DOHH2 (cell line): ENCODE data around the gene EEF1E1.

Experiments
- H3F3A ChIP-seq: fragments of 200-600 bp; sonication (generic), shearing (Covaris generic); 2 replicates; pipeline ENCODE4 v1.6.0; 2016; ENCODE audit warnings: antibody characterized with exemption, mild to moderate bottlenecking; ENCODE audit not compliant: control insufficient read depth, insufficient read depth
- H3K27ac ChIP-seq: fragments of 200-600 bp; sonication (generic); 2 replicates; pipeline ENCODE4 v1.5.1; 2014; ENCODE audit warnings: low read depth, mild to moderate bottlenecking, low read length, moderate library complexity
- H3K27me3 ChIP-seq: fragments of 200-600 bp; sonication (generic); 2 replicates; pipeline ENCODE4 v1.6.1; 2014; ENCODE audit warnings: mild to moderate bottlenecking, low read length, mixed read lengths; ENCODE audit not compliant: control insufficient read depth
- H3K36me3 ChIP-seq: fragments of 200-600 bp; sonication (generic); 2 replicates; pipeline ENCODE4 v1.6.1; 2014; ENCODE audit warnings: mild to moderate bottlenecking, low read length, moderate library complexity, mixed read lengths; ENCODE audit not compliant: control insufficient read depth
- H3K4me1 ChIP-seq: fragments of 200-600 bp; sonication (generic); 2 replicates; pipeline ENCODE4 v1.6.1; 2014; ENCODE audit warnings: mild to moderate bottlenecking, low read length, mixed read lengths; ENCODE audit not compliant: control insufficient read depth
- H3K4me2 ChIP-seq: fragments of 200-600 bp; sonication (generic); 2 replicates; pipeline ENCODE4 v1.6.0; 2014; ENCODE audit warnings: mild to moderate bottlenecking, low read length, moderate library complexity
- H3K4me3 ChIP-seq: fragments of 200-600 bp; sonication (generic); 2 replicates; pipeline ENCODE4 v1.5.1; 2014; ENCODE audit warnings: mild to moderate bottlenecking, low read length, mixed read lengths
- H3K79me2 ChIP-seq: fragments of 200-600 bp; sonication (generic); 2 replicates; pipeline ENCODE4 v1.6.1; 2014; ENCODE audit warnings: mild to moderate bottlenecking, low read length, mixed read lengths; ENCODE audit not compliant: control insufficient read depth
- H3K9me2 ChIP-seq: fragments of 200-600 bp; sonication (generic); replicated peaks from 2 replicates; pipeline ENCODE4 v1.6.1; 2014; ENCODE audit warnings: mild to moderate bottlenecking, low read length, mixed read lengths; ENCODE audit not compliant: control insufficient read depth
- H3K9me3 ChIP-seq: fragments of 200-600 bp; sonication (generic); 2 replicates; pipeline ENCODE4 v1.6.1; 2014; ENCODE audit warnings: antibody characterized with exemption, low read length, mixed read lengths; ENCODE audit not compliant: control insufficient read depth, insufficient read depth
- H4K20me1 ChIP-seq: fragments of 200-600 bp; sonication (generic); 2 replicates; pipeline ENCODE4 v1.6.0; 2014; ENCODE audit warnings: low read depth, mild to moderate bottlenecking, antibody characterized with exemption, low read length, moderate library complexity; ENCODE audit not compliant: control insufficient read depth, insufficient read depth
- CTCF ChIP-seq: fragments of 200-600 bp; sonication (generic); IDR thresholded peaks from one replicate; pipeline ENCODE4 v1.5.1; 2014; ENCODE audit warnings: antibody characterized with exemption, mild to moderate bottlenecking, low read depth, low read length; ENCODE audit not compliant: poor library complexity, severe bottlenecking
- EZH2phosphoT487 ChIP-seq: fragments of 200-600 bp; sonication (generic); IDR thresholded peaks from 2 replicates; pipeline ENCODE4 v1.6.1; 2017; ENCODE audit warnings: borderline replicate concordance, mild to moderate bottlenecking, antibody characterized with exemption, low read length, moderate library complexity, mixed read lengths

EEF1E1 gene

GRCh38 chr6:8074213-8074612, 28.1 kb downstream of the EEF1E1 start:
- Histone ChIP-seq H4K20me1 (no peaks in the 10 kb centered on the region), H3K9me3 (no peaks in the 10 kb centered on the region), H3K27me3 (no peaks in the 10 kb centered on the region), H3K27ac (no peak overlapping the region), H3F3A (no peaks in the 10 kb centered on the region), H3K9me2 (no peaks in the 10 kb centered on the region), H3K4me1 (no peaks in the 10 kb centered on the region), H3K36me3 (peaks cover under 1% of the 10 kb centered on the region; the same call in 1 of the 2 replicates), H3K79me2 (no peaks in the 10 kb centered on the region), H3K4me3 (no peak overlapping the region), H3K4me2 (no peak overlapping the region)
- TF ChIP-seq CTCF: no peak
- no peak for TF ChIP-seq EZH2phosphoT487

GRCh38 chr6:8073758-8074157, 28.6 kb downstream of the EEF1E1 start:
- Histone ChIP-seq H3K36me3 (no peaks in the 10 kb centered on the region), H4K20me1 (no peaks in the 10 kb centered on the region), H3K9me2 (no peaks in the 10 kb centered on the region), H3K9me3 (no peaks in the 10 kb centered on the region), H3F3A (no peaks in the 10 kb centered on the region), H3K4me3 (no peak overlapping the region), H3K27ac (no peak overlapping the region), H3K4me2 (no peak overlapping the region), H3K27me3 (no peaks in the 10 kb centered on the region), H3K79me2 (no peaks in the 10 kb centered on the region), H3K4me1 (no peaks in the 10 kb centered on the region)
- TF ChIP-seq CTCF (no peak), EZH2phosphoT487 (no peak)

GRCh38 chr6:8070718-8071117, 31.6 kb downstream of the EEF1E1 start:
- Histone ChIP-seq H4K20me1 (no peaks in the 10 kb centered on the region), H3K4me1 (no peaks in the 10 kb centered on the region), H3K9me2 (no peaks in the 10 kb centered on the region), H3F3A (no peaks in the 10 kb centered on the region), H3K9me3 (no peaks in the 10 kb centered on the region), H3K36me3 (no peaks in the 10 kb centered on the region), H3K4me2 (no peak overlapping the region), H3K79me2 (no peaks in the 10 kb centered on the region), H3K27ac (no peak overlapping the region), H3K27me3 (no peaks in the 10 kb centered on the region), H3K4me3 (no peak overlapping the region)
- TF ChIP-seq CTCF (no peak), EZH2phosphoT487 (no peak)
